PFSK-1 (cell line): ENCODE data around the gene RAB6B.

ENCODE experiments used
- FOXP2 ChIP-seq: optimal IDR thresholded peaks from 2 replicates; pipeline ENCODE3; 2011; ENCODE audit warnings: borderline replicate concordance, control low read depth, inconsistent platforms; ENCODE audit not compliant: insufficient read depth; ENCODE audit errors: extremely low read length, extremely low read depth
- POLR2AphosphoS5 ChIP-seq: IDR thresholded peaks from 2 replicates; pipeline ENCODE4 v1.6.1; 2012; ENCODE audit warnings: low read depth, mild to moderate bottlenecking, control low read depth, low read length, moderate library complexity
- SIN3A ChIP-seq: IDR thresholded peaks from 2 replicates; pipeline ENCODE4 v1.6.1; 2012; ENCODE audit warnings: mild to moderate bottlenecking, low read length, moderate library complexity, borderline replicate concordance; ENCODE audit not compliant: insufficient read depth
- TAF1 ChIP-seq: IDR thresholded peaks from 2 replicates; pipeline ENCODE4 v1.6.1; 2012; ENCODE audit warnings: low read length, control low read depth, borderline replicate concordance; ENCODE audit not compliant: insufficient read depth
- TF ChIP-seq, protein P1 (sequence below), 2 experiments: IDR thresholded peaks; 2 replicates each; pipeline versions ENCODE4 v1.6.1 to v1.8.0; 2011 to 2012; ENCODE audit warnings: low read depth in 2 of 2, low read length in 2 of 2, control low read depth in 1 of 2, inconsistent platforms in 1 of 2, mild to moderate bottlenecking in 1 of 2, moderate library complexity in 1 of 2; ENCODE audit not compliant: insufficient read depth in 1 of 2

Gene RAB6B

DNA sequence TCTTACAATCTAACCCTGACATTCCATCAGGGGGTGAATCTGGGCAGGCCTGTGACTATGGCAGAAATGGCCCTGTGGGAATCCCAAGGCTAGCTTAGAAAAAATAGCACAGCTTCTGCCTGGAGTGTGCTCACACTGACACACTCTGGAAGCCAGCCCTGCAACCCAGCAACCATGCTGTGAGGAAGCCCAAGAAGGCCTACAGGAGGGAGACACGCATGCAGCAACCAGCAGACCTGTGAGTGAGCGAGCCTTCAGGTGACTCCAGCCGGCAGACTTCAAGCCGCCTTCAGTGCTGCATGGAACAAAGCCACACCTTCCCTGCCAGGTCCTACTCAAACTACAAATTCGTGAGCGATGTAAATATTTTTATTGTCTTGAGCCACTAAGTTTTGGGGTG lies 26.1 kb downstream of the RAB6B start:
- TF ChIP-seq, protein P1, sequence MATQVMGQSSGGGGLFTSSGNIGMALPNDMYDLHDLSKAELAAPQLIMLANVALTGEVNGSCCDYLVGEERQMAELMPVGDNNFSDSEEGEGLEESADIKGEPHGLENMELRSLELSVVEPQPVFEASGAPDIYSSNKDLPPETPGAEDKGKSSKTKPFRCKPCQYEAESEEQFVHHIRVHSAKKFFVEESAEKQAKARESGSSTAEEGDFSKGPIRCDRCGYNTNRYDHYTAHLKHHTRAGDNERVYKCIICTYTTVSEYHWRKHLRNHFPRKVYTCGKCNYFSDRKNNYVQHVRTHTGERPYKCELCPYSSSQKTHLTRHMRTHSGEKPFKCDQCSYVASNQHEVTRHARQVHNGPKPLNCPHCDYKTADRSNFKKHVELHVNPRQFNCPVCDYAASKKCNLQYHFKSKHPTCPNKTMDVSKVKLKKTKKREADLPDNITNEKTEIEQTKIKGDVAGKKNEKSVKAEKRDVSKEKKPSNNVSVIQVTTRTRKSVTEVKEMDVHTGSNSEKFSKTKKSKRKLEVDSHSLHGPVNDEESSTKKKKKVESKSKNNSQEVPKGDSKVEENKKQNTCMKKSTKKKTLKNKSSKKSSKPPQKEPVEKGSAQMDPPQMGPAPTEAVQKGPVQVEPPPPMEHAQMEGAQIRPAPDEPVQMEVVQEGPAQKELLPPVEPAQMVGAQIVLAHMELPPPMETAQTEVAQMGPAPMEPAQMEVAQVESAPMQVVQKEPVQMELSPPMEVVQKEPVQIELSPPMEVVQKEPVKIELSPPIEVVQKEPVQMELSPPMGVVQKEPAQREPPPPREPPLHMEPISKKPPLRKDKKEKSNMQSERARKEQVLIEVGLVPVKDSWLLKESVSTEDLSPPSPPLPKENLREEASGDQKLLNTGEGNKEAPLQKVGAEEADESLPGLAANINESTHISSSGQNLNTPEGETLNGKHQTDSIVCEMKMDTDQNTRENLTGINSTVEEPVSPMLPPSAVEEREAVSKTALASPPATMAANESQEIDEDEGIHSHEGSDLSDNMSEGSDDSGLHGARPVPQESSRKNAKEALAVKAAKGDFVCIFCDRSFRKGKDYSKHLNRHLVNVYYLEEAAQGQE (IDR thresholded peaks at IDR 0.05; ENCODE audit: insufficient read depth in 1 of 2, low read depth in 2 of 2, low read length in 2 of 2) = no peak
- TF ChIP-seq SIN3A (no peak), FOXP2 (no peak), TAF1 (no peak), POLR2AphosphoS5 (no peak)

DNA sequence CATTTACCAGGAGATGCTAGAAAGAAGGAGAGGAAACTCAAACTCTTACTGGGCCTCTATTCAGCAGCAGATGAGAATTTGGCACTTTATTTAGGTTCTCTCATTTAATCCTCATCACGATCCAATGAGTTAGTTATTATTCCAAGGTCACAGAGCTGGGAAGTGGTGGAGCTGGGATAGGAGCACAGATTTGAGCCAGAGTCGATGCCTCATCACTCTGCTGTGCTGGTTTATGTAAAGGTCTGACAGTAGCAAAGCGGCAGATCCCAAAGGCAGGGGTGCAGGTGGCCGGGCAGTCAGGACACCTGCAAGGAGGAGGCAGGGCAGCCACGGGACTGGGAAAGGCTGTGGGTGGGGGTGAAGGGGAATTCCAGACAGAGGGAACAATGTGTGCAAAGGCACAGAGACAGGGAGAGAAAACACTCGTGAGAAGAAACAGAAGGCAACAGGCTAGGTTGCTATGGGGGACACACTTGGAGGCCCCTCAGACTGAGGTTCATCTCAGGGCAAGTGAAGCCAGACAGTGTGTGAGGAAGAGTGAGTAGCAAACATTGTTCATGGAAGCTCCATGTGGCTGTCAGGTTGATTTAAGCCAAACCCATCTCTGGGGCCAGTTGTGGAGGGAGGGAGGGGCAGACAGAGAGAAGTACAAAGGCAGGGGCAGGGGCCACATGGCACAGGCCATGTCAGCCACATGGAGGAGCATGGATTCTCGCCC lies 26.8 kb downstream of the RAB6B start:
- TF ChIP-seq POLR2AphosphoS5 (no peak), SIN3A (no peak), FOXP2 (no peak), TAF1 (no peak)
- TF ChIP-seq, protein P1 (IDR thresholded peaks at IDR 0.05; ENCODE audit: insufficient read depth in 1 of 2, low read depth in 2 of 2, low read length in 2 of 2) = no peak

DNA sequence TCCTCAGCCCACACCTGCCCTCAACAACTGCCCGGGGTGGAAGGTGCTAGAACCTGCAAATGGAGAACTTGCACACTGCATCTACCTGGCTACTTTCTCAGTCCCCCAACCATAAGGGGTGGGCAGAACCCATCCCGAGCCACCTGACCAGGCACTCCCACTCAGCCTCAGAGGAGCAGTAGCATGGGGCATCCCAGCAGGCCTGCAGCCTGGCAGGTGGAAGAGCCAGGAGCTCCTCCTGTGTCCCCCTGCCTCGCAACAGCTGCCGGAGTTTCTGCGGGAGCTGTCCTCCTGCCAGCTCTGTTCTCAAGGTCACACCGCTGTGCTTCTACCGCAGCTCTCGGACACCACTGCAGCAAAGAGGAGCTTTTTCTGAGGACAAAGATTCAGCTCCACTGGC lies 27.5 kb downstream of the RAB6B start:
- TF ChIP-seq FOXP2 (no peak), SIN3A (no peak), POLR2AphosphoS5 (no peak), TAF1 (no peak)
- TF ChIP-seq, protein P1 (IDR thresholded peaks at IDR 0.05; ENCODE audit: insufficient read depth in 1 of 2, low read depth in 2 of 2, low read length in 2 of 2) = no peak

DNA sequence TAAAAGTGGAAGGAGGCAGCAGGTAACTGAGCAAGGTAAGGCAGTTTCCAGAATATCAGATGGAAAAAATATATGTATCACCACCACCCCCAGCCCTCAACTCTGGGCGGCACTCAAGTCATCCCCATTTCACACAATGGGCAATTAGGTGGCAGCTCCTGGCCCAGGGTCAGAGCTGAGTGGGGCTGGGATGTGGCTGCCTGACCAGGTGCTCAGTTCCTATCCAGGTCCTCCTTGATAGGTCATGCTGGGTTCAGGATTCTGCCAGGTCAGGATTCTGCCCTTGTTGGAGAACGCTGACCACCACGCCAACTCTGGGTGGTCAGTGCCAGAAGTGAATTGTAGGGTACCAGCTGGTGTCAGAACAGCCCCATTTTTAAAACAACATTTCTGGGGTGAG lies 29.5 kb downstream of the RAB6B start:
- no peak for TF ChIP-seq TAF1
- TF ChIP-seq FOXP2 = no peak
- no peak for TF ChIP-seq POLR2AphosphoS5
- no peak for TF ChIP-seq SIN3A
- TF ChIP-seq, protein P1 (IDR thresholded peaks at IDR 0.05; ENCODE audit: insufficient read depth in 1 of 2, low read depth in 2 of 2, low read length in 2 of 2) = no peak
